ENCODE results near the gene CD79A.

DNA sequence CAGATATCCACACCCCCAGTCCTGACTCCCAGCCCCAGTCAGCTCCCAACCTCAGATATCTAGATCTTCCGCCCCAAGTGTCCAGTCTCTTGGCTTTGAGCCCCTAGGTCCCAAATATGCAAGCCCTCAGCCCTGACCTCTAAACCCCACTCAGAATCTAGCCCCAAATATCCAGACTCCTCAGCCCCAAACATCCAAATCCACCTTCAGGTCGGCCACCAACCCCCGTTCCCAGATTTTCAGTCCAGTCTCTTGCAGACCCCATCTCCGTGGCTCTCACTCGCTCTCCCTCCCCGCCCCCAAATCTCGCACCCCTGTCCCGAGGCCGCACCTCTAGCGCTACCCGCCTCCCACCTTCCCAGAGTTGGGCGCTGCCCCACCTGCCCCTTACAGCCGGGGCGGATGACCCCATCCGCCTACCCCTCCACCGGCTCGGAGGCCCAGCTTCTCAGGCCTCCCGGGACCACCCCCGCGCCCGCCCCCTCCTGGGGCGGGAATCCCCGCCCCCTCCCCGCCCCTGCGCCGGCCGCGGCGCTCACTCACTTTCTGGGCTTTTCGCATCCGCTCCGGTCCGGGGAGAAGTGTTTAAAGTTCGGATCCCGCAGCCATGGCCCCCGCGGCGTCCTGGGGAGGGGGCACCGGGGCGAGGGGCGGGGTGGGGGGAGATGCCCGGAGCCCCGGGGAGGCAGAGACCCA, 50.6 kb downstream of the CD79A start:
- TF ChIP-seq, protein P1, sequence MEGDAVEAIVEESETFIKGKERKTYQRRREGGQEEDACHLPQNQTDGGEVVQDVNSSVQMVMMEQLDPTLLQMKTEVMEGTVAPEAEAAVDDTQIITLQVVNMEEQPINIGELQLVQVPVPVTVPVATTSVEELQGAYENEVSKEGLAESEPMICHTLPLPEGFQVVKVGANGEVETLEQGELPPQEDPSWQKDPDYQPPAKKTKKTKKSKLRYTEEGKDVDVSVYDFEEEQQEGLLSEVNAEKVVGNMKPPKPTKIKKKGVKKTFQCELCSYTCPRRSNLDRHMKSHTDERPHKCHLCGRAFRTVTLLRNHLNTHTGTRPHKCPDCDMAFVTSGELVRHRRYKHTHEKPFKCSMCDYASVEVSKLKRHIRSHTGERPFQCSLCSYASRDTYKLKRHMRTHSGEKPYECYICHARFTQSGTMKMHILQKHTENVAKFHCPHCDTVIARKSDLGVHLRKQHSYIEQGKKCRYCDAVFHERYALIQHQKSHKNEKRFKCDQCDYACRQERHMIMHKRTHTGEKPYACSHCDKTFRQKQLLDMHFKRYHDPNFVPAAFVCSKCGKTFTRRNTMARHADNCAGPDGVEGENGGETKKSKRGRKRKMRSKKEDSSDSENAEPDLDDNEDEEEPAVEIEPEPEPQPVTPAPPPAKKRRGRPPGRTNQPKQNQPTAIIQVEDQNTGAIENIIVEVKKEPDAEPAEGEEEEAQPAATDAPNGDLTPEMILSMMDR (IDR thresholded peaks at IDR 0.05), result no peak
- no peak for TF ChIP-seq POLR2A (IDR thresholded peaks at IDR 0.05)
